Islet of Langerhans (tissue), 1 donor: Measurements from ENCODE around the gene COMMD2.

ENCODE experiments used
- FAIRE-seq: peaks from one replicate; lab custom pipeline; 2011; peaks lifted over from hg19 to GRCh38; lab: Jason Lieb, UNC

The COMMD2 gene

GRCh38 chr3:149752051-149752787, at the start of gene COMMD2:
Gene COMMD2, minus strand, starts transcription at chr3:149752489. Its CDS starts 45 bp downstream, at chr3:149752444.
- no peak for FAIRE-seq

GRCh38 chr3:149801639-149802038, 49.4 kb upstream of the COMMD2 start:
- no peak for FAIRE-seq

- no peak for FAIRE-seq
These were observed 48.9 kb upstream of the COMMD2 start for GRCh38 chr3:149801195-149801594.

GRCh38 chr3:149800693-149801092, 48.4 kb upstream of the COMMD2 start:
- no peak for FAIRE-seq

- FAIRE-seq: no peak
These were observed 43.7 kb upstream of the COMMD2 start for GRCh38 chr3:149796026-149796425.

GRCh38 chr3:149792452-149793270, 40.4 kb upstream of the COMMD2 start, which contains the start of gene ANKUB1:
Gene ANKUB1, minus strand, starts transcription at chr3:149792554. Its CDS starts 188 bp downstream, at chr3:149792366.
- FAIRE-seq: no peak

GRCh38 chr3:149790698-149791097, 38.4 kb upstream of the COMMD2 start:
- FAIRE-seq: no peak

GRCh38 chr3:149790268-149790667, 38.0 kb upstream of the COMMD2 start:
- no peak for FAIRE-seq

- FAIRE-seq: no peak
These were observed 31.9 kb upstream of the COMMD2 start for GRCh38 chr3:149784064-149784704.

- FAIRE-seq: no peak
These were observed 31.3 kb upstream of the COMMD2 start for GRCh38 chr3:149783576-149783975.

GRCh38 chr3:149781741-149782140, 29.5 kb upstream of the COMMD2 start:
- FAIRE-seq: no peak

GRCh38 chr3:149781211-149781610, 28.9 kb upstream of the COMMD2 start:
- no peak for FAIRE-seq

- FAIRE-seq: no peak
These were observed 25.3 kb upstream of the COMMD2 start for GRCh38 chr3:149777414-149778214.

GRCh38 chr3:149776170-149776569, 23.9 kb upstream of the COMMD2 start:
- FAIRE-seq: no peak

GRCh38 chr3:149772861-149773260, 20.6 kb upstream of the COMMD2 start:
- no peak for FAIRE-seq

- no peak for FAIRE-seq
These were observed 19.5 kb upstream of the COMMD2 start for GRCh38 chr3:149771652-149772271.

- no peak for FAIRE-seq
These were observed 18.0 kb upstream of the COMMD2 start for GRCh38 chr3:149770246-149770645.

- no peak for FAIRE-seq
These were observed 16.4 kb upstream of the COMMD2 start for GRCh38 chr3:149768704-149769103.

GRCh38 chr3:149767720-149768119, 15.4 kb upstream of the COMMD2 start:
- no peak for FAIRE-seq

- FAIRE-seq: peak; percentile 98
These were observed 13.6 kb upstream of the COMMD2 start for GRCh38 chr3:149765762-149766334.

GRCh38 chr3:149764302-149764701, 12.0 kb upstream of the COMMD2 start:
- FAIRE-seq: no peak
